ENCODE measurements around the gene SLC15A4. TPM values are rescaled to one million over a fixed set of nuclear protein-coding genes. Genes with fewer than 3 reads are reported as not detected.

Gene SLC15A4
- total and polyA plus RNA-seq, 2 of the 4 experiments (the other 2 are of a cell fraction), result 15.4 to 21.9 TPM

DNA sequence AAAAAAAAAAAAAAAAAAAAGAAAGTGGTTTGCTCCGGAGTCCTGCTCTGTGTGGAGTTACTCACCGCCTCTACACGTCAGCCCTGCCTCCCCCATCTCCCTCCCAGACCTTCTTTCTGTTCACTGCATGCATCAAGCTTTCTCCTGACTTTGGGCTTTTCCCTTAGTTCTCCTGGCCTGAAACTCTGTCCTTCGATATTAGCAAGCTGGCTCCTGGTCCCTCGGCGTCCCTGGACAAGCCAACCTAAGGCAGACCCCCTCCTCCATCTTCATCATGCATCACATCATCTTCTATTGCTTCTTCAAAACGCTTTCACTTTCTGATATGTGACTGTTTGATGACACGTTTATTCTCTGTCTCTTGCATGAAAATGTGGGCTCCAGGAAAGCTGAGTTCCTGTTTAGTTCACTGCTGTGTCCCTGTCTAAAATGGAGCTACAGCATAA is 40.6 kb downstream of the SLC15A4 start:
- DNase-seq, result peak; percentile 41
- CTCF ChIA-PET, result interaction anchor here (0.6 to 1.5 kb wide), 3 partner anchors 10 to 15 kb away, joined by 3 to 5 read pairs (median 3); no protein-coding TSS in a partner anchor
- whole genome bisulfite sequencing, 2 experiments (ENCODE audit: extremely low coverage in 2 of 2, insufficient read length in 1 of 2), result 67% methylated on average over 1 of the region's 8 CpGs; no CpG with 5 or more reads in 1 of the 2 experiments
- H4K8ac ChIP-seq (ENCODE audit: low read depth in 2 of 2, low read length in 2 of 2), result no peak overlapping the region
- H2AFZ ChIP-seq (replicated peaks; ENCODE audit: low read length, poor library complexity), result peak overlapping the region; percentile 74
- no peaks in the 10 kb centered on the region for H3K36me3 ChIP-seq (ENCODE audit: control insufficient read depth, insufficient read depth, low read length)
- no peak overlapping the region for H2AK5ac ChIP-seq (ENCODE audit: low read depth, low read length)
- in situ Hi-C loops (cut with MboI; ENCODE audit: low sequenced_read_pairs) (loop anchor here (25.0 kb wide), 1 partner anchor 1954 kb away; no protein-coding TSS in a partner anchor), dilution Hi-C loops (cut with HindIII; ENCODE audit: low sequenced_read_pairs, unreplicated experiment) (no loop called here), intact Hi-C loops (cut with micrococcal nuclease) (no loop called here)
- H2BK15ac ChIP-seq (ENCODE audit: low read depth, low read length), result no peak overlapping the region
- no TSS peak for BruUV-seq (replicated peaks)
- H3K27me3 ChIP-seq (ENCODE audit: control insufficient read depth, insufficient read depth, low read length), result no peaks in the 10 kb centered on the region
- H3K4me1 ChIP-seq (ENCODE audit: control insufficient read depth, insufficient read depth, low read length), result no peaks in the 10 kb centered on the region
- H3K27ac ChIP-seq (ENCODE audit: insufficient read depth, low read length), result no peak overlapping the region
- no peaks in the 10 kb centered on the region for H4K20me1 ChIP-seq (ENCODE audit: insufficient read depth, low read length)
- H2AK9ac ChIP-seq (replicated peaks; ENCODE audit: low read depth, low read length, poor library complexity), result no peak overlapping the region
- H3K9me1 ChIP-seq (ENCODE audit: insufficient read depth, low read length), result no peaks in the 10 kb centered on the region
- peak; percentile 33 for ATAC-seq (ENCODE audit: low read depth)
- POLR2A ChIA-PET (ENCODE audit: unreplicated experiment), result no interaction called here
- no peak overlapping the region for H4K91ac ChIP-seq (ENCODE audit: insufficient read depth, low read depth, low read length)
- 0 out of 2 replicates have a peak, but pooled peaks cover 2% of the 10 kb centered on the region for H3K9me3 ChIP-seq (ENCODE audit: control insufficient read depth, insufficient read depth, low read length)
- no peak overlapping the region for H3K23ac ChIP-seq (ENCODE audit: low read depth, low read length)
- no peak overlapping the region for H2BK20ac ChIP-seq (ENCODE audit: low read depth, low read length)
- no peaks in the 10 kb centered on the region for H3K79me1 ChIP-seq (ENCODE audit: low read depth in 1 of 2, low read length in 2 of 2)
- peak overlapping the region; percentile 69 for H3K4me2 ChIP-seq (ENCODE audit: low read depth, low read length)
- H3K18ac ChIP-seq (ENCODE audit: low read depth, low read length), result no peak overlapping the region
- no peak overlapping the region for H4K5ac ChIP-seq (ENCODE audit: low read depth, low read length)
- no peak overlapping the region for H2BK120ac ChIP-seq (ENCODE audit: low read depth, low read length)
- TF ChIP-seq FOS (IDR thresholded peaks at IDR 0.05; ENCODE audit: low read depth, low read length) (no peak), NFE2L2 (IDR thresholded peaks at IDR 0.05; ENCODE audit: low read depth, low read length) (no peak), RCOR1 (IDR thresholded peaks at IDR 0.05; ENCODE audit: insufficient replicate concordance, low read length) (no peak), SMC3 (IDR thresholded peaks at IDR 0.05; ENCODE audit: low read depth, low read length) (no peak), CHD1 (IDR thresholded peaks at IDR 0.05; ENCODE audit: low read depth, low read length) (no peak), MAZ (IDR thresholded peaks at IDR 0.05; ENCODE audit: borderline replicate concordance, low read depth, low read length) (no peak)
- TF ChIP-seq, protein P1, sequence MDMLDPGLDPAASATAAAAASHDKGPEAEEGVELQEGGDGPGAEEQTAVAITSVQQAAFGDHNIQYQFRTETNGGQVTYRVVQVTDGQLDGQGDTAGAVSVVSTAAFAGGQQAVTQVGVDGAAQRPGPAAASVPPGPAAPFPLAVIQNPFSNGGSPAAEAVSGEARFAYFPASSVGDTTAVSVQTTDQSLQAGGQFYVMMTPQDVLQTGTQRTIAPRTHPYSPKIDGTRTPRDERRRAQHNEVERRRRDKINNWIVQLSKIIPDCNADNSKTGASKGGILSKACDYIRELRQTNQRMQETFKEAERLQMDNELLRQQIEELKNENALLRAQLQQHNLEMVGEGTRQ (IDR thresholded peaks at IDR 0.05; ENCODE audit: low read depth, low read length), result no peak
- TF ChIP-seq, protein P2, sequence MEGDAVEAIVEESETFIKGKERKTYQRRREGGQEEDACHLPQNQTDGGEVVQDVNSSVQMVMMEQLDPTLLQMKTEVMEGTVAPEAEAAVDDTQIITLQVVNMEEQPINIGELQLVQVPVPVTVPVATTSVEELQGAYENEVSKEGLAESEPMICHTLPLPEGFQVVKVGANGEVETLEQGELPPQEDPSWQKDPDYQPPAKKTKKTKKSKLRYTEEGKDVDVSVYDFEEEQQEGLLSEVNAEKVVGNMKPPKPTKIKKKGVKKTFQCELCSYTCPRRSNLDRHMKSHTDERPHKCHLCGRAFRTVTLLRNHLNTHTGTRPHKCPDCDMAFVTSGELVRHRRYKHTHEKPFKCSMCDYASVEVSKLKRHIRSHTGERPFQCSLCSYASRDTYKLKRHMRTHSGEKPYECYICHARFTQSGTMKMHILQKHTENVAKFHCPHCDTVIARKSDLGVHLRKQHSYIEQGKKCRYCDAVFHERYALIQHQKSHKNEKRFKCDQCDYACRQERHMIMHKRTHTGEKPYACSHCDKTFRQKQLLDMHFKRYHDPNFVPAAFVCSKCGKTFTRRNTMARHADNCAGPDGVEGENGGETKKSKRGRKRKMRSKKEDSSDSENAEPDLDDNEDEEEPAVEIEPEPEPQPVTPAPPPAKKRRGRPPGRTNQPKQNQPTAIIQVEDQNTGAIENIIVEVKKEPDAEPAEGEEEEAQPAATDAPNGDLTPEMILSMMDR (conservative IDR thresholded peaks at IDR 0.05; ENCODE audit: low read depth, low read length), result no peak
- H3K14ac ChIP-seq (replicated peaks; ENCODE audit: low read depth, low read length), result no peak overlapping the region
- H3K56ac ChIP-seq (ENCODE audit: extremely low read depth, insufficient read depth, low read length), result no peak overlapping the region
- no peak overlapping the region for H2BK5ac ChIP-seq (ENCODE audit: low read depth, low read length, poor library complexity, severe bottlenecking)
- peak overlapping the region; percentile 30; the same call in 1 of the 2 replicates for H3K4me3 ChIP-seq (ENCODE audit: insufficient read depth, low read depth, low read length)
- no peak overlapping the region for H3K9ac ChIP-seq (ENCODE audit: low read depth, low read length)
- no peak overlapping the region for H3K4ac ChIP-seq (ENCODE audit: low read depth, low read length)

Measured in IMR-90 (cell line).